ENCODE results near the gene HCAR1.
"Not testable (repeated sequence)": the region's sequence is repeated elsewhere in the genome, so short reads cannot be mapped to it uniquely, and the experiment has no call there.

GRCh38 chr12:122703841-122704240 lies 26.8 kb downstream of the HCAR1 start:
- not testable (repeated sequence) for TF ChIP-seq POLR2A, CTCF (IDR thresholded peaks at IDR 0.05)

All from testis (tissue), 2 donors.